ENCODE data around the gene NPHP1. TPM values are rescaled to one million over a fixed set of nuclear protein-coding genes. Genes with fewer than 3 reads are reported as not detected.

Gene NPHP1
- total RNA-seq, 1 experiment from 2014 or later, result 4.7 TPM

GRCh38 chr2:110152943-110153342 lies 51.9 kb downstream of the NPHP1 start:
- Histone ChIP-seq H3K4me3 (replicated peaks in 1 of 2; ENCODE audit: low read depth in 1 of 2, low read length in 2 of 2) (no peak overlapping the region), H3K79me2 (ENCODE audit: insufficient read depth, low read length) (no peaks in the 10 kb centered on the region), H3K9ac (ENCODE audit: low read length) (no peak overlapping the region), H3K9me3 (ENCODE audit: control insufficient read depth in 1 of 2, insufficient read depth in 1 of 2, low read depth in 1 of 2, low read length in 2 of 2) (peaks cover 0 to 26% of the 10 kb centered on the region in 2 experiments; a peak in 1 of 4 replicates), H3K4me2 (ENCODE audit: low read length) (no peak overlapping the region), H3K36me3 (ENCODE audit: control insufficient read depth in 1 of 2, insufficient read depth in 2 of 2, low read length in 2 of 2) (peaks cover 0 to 29% of the 10 kb centered on the region in 2 experiments; a peak in 1 of 4 replicates), H3K9me2 (ENCODE audit: insufficient read depth) (no peaks in the 10 kb centered on the region), H3K27me3 (ENCODE audit: insufficient read depth, low read length) (no peaks in the 10 kb centered on the region), H3K27ac (ENCODE audit: low read depth, low read length) (no peak overlapping the region), H2AFZ (ENCODE audit: low read depth, low read length, poor library complexity, severe bottlenecking) (no peak overlapping the region), H4K20me1 (ENCODE audit: insufficient read depth) (no peaks in the 10 kb centered on the region), H3K4me1 (ENCODE audit: control insufficient read depth in 1 of 2, insufficient read depth in 2 of 2, low read length in 2 of 2) (peaks cover 30 to 52% of the 10 kb centered on the region in 2 experiments)
- CTCF ChIA-PET, result no interaction called here
- RAD21 ChIA-PET (ENCODE audit: low non-redundant PET in 1 of 2, low total read pairs in 2 of 2, uncharacterized antibody in 2 of 2, unreplicated experiment in 2 of 2), result no interaction called here
- TF ChIP-seq JUND (IDR thresholded peaks at IDR 0.05), result no peak
- no peak for TF ChIP-seq SIN3A (IDR thresholded peaks at IDR 0.05; ENCODE audit: low read depth)
- no peak for TF ChIP-seq RAD21 (IDR thresholded peaks at IDR 0.05; ENCODE audit: low read depth)
- no peak for TF ChIP-seq FOSL1 (IDR thresholded peaks at IDR 0.05; ENCODE audit: low read depth)
- no peak for TF ChIP-seq EZH2 (IDR thresholded peaks at IDR 0.05)
- no peak for TF ChIP-seq ELF1 (IDR thresholded peaks at IDR 0.05; ENCODE audit: borderline replicate concordance, low read depth)
- TF ChIP-seq YY1 (IDR thresholded peaks at IDR 0.05; ENCODE audit: extremely low read depth, insufficient replicate concordance, low read depth, low read length), result no peak
- no peak for TF ChIP-seq CEBPB (IDR thresholded peaks at IDR 0.05; ENCODE audit: low read depth)
- TF ChIP-seq, protein P1, sequence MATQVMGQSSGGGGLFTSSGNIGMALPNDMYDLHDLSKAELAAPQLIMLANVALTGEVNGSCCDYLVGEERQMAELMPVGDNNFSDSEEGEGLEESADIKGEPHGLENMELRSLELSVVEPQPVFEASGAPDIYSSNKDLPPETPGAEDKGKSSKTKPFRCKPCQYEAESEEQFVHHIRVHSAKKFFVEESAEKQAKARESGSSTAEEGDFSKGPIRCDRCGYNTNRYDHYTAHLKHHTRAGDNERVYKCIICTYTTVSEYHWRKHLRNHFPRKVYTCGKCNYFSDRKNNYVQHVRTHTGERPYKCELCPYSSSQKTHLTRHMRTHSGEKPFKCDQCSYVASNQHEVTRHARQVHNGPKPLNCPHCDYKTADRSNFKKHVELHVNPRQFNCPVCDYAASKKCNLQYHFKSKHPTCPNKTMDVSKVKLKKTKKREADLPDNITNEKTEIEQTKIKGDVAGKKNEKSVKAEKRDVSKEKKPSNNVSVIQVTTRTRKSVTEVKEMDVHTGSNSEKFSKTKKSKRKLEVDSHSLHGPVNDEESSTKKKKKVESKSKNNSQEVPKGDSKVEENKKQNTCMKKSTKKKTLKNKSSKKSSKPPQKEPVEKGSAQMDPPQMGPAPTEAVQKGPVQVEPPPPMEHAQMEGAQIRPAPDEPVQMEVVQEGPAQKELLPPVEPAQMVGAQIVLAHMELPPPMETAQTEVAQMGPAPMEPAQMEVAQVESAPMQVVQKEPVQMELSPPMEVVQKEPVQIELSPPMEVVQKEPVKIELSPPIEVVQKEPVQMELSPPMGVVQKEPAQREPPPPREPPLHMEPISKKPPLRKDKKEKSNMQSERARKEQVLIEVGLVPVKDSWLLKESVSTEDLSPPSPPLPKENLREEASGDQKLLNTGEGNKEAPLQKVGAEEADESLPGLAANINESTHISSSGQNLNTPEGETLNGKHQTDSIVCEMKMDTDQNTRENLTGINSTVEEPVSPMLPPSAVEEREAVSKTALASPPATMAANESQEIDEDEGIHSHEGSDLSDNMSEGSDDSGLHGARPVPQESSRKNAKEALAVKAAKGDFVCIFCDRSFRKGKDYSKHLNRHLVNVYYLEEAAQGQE (IDR thresholded peaks at IDR 0.05; ENCODE audit: low read depth), result no peak
- no peak for TF ChIP-seq ATF3 (IDR thresholded peaks at IDR 0.05)
- DNase-seq (ENCODE audit: low read depth, low spot score) (no peak), ATAC-seq (no peak)
- intact Hi-C loops (cut with micrococcal nuclease), result no loop called here
- no TSS peak for BruUV-seq (replicated peaks)
- POLR2A ChIA-PET, result no interaction called here
